WERI-Rb-1 (cell line): ENCODE measurements around the gene SLAIN2.

Experiments used
- DNase-seq: peaks from one replicate; pipeline ENCODE4 v3.0.0-alpha.2; 2020
- H3K27ac ChIP-seq: fragments of 250-450 bp; sonication (Bioruptor Pico); 2 replicates; pipeline ENCODE4 v1.5.1; 2020; ENCODE audit warnings: mild to moderate bottlenecking, moderate library complexity
- H3K27me3 ChIP-seq: fragments of 250-450 bp; sonication (Bioruptor Pico); 2 replicates; pipeline ENCODE4 v1.5.1; 2021; ENCODE audit warnings: mild to moderate bottlenecking, low read depth, moderate library complexity; ENCODE audit not compliant: insufficient read depth, severe bottlenecking
- H3K36me3 ChIP-seq: fragments of 250-450 bp; sonication (Bioruptor Pico); 2 replicates; pipeline ENCODE4 v1.5.1; 2020; ENCODE audit warnings: mild to moderate bottlenecking, moderate library complexity
- H3K4me3 ChIP-seq: 2 replicates; pipeline ENCODE4 v1.5.1; 2011; ENCODE audit warnings: low read depth, mild to moderate bottlenecking, control low read depth, low read length
- H3K9me3 ChIP-seq: fragments of 250-450 bp; sonication (Bioruptor Pico); 2 replicates; pipeline ENCODE4 v1.5.1; 2021; ENCODE audit warnings: mild to moderate bottlenecking, moderate library complexity; ENCODE audit not compliant: severe bottlenecking
- CTCF ChIP-seq: IDR thresholded peaks from 2 replicates; pipeline ENCODE4 v1.5.1; 2011; ENCODE audit warnings: low read depth, mild to moderate bottlenecking, control low read depth, inconsistent platforms, low read length

Gene SLAIN2

GRCh38 chr4:48396043-48396442, 54.7 kb downstream of the SLAIN2 start:
- no peak for TF ChIP-seq CTCF
- peaks cover 17% of the 10 kb centered on the region for H3K36me3 ChIP-seq
- H3K27ac ChIP-seq, result no peak overlapping the region
- DNase-seq, result no peak
- H3K4me3 ChIP-seq, result no peak overlapping the region
- H3K9me3 ChIP-seq, result no peaks in the 10 kb centered on the region
- H3K27me3 ChIP-seq, result no peaks in the 10 kb centered on the region

- Histone ChIP-seq H3K9me3 (no peaks in the 10 kb centered on the region), H3K4me3 (no peak overlapping the region), H3K27me3 (no peaks in the 10 kb centered on the region), H3K36me3 (peaks cover 8% of the 10 kb centered on the region), H3K27ac (no peak overlapping the region)
- DNase-seq, result no peak
- TF ChIP-seq CTCF, result no peak
These were observed 59.1 kb downstream of the SLAIN2 start for GRCh38 chr4:48400416-48400815.

GRCh38 chr4:48403358-48403757, 62.0 kb downstream of the SLAIN2 start:
- no peak for TF ChIP-seq CTCF
- Histone ChIP-seq H3K27ac (no peak overlapping the region), H3K27me3 (no peaks in the 10 kb centered on the region), H3K9me3 (no peaks in the 10 kb centered on the region), H3K4me3 (no peak overlapping the region), H3K36me3 (no peaks in the 10 kb centered on the region)
- no peak for DNase-seq

DNA sequence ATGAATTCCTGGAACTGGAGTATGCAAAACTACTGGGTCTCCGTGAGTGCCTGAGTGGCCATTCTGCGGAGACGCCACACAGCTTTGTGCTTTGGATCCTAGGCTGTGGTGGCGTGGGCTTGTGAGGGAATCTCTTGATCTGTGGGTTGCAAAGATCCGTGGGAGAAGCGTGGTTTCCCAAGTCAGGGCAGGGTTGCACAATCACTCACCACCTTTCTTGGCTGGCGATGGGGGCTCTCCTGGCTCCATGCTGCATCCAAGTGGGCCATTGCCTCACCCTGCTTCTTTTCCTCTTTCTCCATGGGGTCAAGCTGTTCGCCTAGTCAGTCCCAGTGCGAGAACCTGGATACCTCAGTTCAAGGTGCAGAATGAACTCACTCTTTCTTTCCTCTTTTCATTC, 62.5 kb downstream of the SLAIN2 start:
- no peaks in the 10 kb centered on the region for H3K36me3 ChIP-seq
- DNase-seq, result no peak
- no peaks in the 10 kb centered on the region for H3K27me3 ChIP-seq
- H3K27ac ChIP-seq, result no peak overlapping the region
- H3K9me3 ChIP-seq, result no peaks in the 10 kb centered on the region
- TF ChIP-seq CTCF, result no peak
- no peak overlapping the region for H3K4me3 ChIP-seq

DNA sequence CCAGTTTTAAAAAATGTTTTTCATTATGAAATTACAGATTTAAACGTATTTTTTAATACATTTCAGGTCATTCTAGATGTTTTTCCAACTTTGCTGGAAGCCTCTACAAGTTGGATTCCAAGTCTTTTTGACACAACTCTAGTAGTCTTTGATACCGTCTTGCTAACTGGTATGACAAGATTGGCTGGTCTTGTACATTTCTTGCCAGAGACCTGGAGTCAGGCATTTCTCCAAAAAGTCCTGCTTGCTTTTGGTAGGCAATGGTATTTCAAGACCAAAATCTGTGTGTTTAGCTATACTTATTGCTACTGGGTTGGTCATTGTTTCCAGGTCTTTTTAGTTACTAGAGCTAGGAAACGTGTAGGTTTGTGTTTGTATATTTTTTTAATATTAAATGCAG, 64.6 kb downstream of the SLAIN2 start:
- no peaks in the 10 kb centered on the region for H3K27me3 ChIP-seq
- no peak overlapping the region for H3K27ac ChIP-seq
- H3K4me3 ChIP-seq, result no peak overlapping the region
- H3K9me3 ChIP-seq, result no peaks in the 10 kb centered on the region
- no peak for DNase-seq
- no peaks in the 10 kb centered on the region; the same call in 1 of the 2 replicates for H3K36me3 ChIP-seq
- TF ChIP-seq CTCF, result no peak

DNA sequence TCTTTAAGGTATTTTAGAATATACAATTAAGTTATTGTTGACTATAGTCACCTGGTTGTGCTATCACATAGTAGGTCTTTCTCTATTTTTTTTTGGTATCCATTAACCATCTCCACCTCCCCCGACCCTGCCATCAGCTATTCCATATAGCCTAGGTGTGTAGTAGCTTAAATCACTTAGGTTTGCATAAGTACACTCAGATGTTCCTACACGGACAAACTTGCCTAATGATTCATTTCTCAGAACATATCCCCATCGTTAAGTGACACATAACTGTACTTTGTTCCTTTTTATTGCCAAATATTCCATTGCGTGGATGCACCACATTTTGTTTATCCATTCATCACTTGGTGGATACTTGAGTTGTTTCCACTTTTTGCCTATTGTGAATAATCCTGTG, 67.9 kb downstream of the SLAIN2 start:
- Histone ChIP-seq H3K4me3 (no peak overlapping the region), H3K27ac (no peak overlapping the region), H3K36me3 (no peaks in the 10 kb centered on the region; the same call in 1 of the 2 replicates), H3K27me3 (no peaks in the 10 kb centered on the region), H3K9me3 (no peaks in the 10 kb centered on the region)
- no peak for DNase-seq
- TF ChIP-seq CTCF, result no peak
